ENCODE results near the gene ST6GALNAC3. TPM values are rescaled to one million over a fixed set of nuclear protein-coding genes. Genes with fewer than 3 reads are reported as not detected.

ST6GALNAC3 gene
- polyA plus RNA-seq, 1 donor (not counting 4 experiments of a cell fraction or from before 2014, with no cell fraction given), result 0.08 TPM

DNA sequence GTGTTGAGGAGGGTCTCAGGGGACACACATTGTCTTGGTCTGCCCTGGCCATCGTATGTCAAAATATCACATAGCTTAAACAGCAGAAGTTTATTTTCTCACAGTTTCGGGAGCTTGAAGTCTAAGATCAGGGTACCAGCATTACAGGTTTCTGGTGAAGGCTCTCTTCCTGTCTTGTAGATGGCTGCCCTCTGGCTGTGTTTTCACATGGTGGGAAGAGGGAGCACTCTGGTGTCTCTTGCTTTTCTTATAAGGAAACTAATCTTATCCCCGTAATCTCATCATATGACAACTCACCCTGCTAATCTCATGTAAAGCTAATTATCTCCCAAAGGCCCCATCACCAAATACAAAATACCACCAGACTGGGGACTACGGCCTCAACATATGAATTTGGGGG is 545.8 kb downstream of the ST6GALNAC3 start:
- Histone ChIP-seq H4K20me1 (ENCODE audit: control insufficient read depth, extremely low read depth, insufficient read depth, low read length) (no peaks in the 10 kb centered on the region), H3K79me2 (ENCODE audit: control insufficient read depth, insufficient read depth, low read length) (no peaks in the 10 kb centered on the region), H3K27me3 (ENCODE audit: control insufficient read depth, extremely low read depth, insufficient read depth, low read length) (no peaks in the 10 kb centered on the region), H3K36me3 (ENCODE audit: control insufficient read depth in 2 of 2, extremely low read depth in 1 of 2, insufficient read depth in 2 of 2, low read length in 2 of 2) (no peaks in the 10 kb centered on the region), H3K27ac (ENCODE audit: control insufficient read depth, insufficient read depth, low read length) (no peak overlapping the region), H3K9me3 (ENCODE audit: control insufficient read depth, low read depth, low read length) (no peaks in the 10 kb centered on the region), H3K4me2 (ENCODE audit: control insufficient read depth, extremely low read depth, insufficient read depth, low read depth, low read length) (no peak overlapping the region), H3K9me1 (ENCODE audit: control insufficient read depth, extremely low read depth, insufficient read depth, low read length) (no peaks in the 10 kb centered on the region), H2AFZ (ENCODE audit: control insufficient read depth, low read length) (no peak overlapping the region), H3K9ac (ENCODE audit: control insufficient read depth, extremely low read depth, insufficient read depth, low read length) (no peak overlapping the region), H3K4me1 (ENCODE audit: control insufficient read depth, extremely low read depth, insufficient read depth, low read length) (no peaks in the 10 kb centered on the region), H3K4me3 (ENCODE audit: control insufficient read depth in 2 of 3, extremely low read depth in 1 of 3, insufficient read depth in 2 of 3, low read depth in 1 of 3, low read length in 3 of 3) (no peak overlapping the region)
- DNase-seq (ENCODE audit: low read depth, low spot score) (no peak), FAIRE-seq (no peak)
- dilution Hi-C loops (cut with MboI; ENCODE audit: extremely low pct_ligation_motif_present, low sequenced_read_pairs), result no loop called here
- TF ChIP-seq, protein P1, sequence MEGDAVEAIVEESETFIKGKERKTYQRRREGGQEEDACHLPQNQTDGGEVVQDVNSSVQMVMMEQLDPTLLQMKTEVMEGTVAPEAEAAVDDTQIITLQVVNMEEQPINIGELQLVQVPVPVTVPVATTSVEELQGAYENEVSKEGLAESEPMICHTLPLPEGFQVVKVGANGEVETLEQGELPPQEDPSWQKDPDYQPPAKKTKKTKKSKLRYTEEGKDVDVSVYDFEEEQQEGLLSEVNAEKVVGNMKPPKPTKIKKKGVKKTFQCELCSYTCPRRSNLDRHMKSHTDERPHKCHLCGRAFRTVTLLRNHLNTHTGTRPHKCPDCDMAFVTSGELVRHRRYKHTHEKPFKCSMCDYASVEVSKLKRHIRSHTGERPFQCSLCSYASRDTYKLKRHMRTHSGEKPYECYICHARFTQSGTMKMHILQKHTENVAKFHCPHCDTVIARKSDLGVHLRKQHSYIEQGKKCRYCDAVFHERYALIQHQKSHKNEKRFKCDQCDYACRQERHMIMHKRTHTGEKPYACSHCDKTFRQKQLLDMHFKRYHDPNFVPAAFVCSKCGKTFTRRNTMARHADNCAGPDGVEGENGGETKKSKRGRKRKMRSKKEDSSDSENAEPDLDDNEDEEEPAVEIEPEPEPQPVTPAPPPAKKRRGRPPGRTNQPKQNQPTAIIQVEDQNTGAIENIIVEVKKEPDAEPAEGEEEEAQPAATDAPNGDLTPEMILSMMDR (optimal IDR thresholded peaks at IDR 0.05 in 1 of 3, IDR thresholded peaks at IDR 0.05 in 1 of 3, conservative IDR thresholded peaks at IDR 0.05 in 1 of 3; ENCODE audit: extremely low read depth in 1 of 3, insufficient read depth in 2 of 3, low read length in 3 of 3), result no peak
- no peak for TF ChIP-seq EZH2 (IDR thresholded peaks at IDR 0.05; ENCODE audit: low read length)

DNA sequence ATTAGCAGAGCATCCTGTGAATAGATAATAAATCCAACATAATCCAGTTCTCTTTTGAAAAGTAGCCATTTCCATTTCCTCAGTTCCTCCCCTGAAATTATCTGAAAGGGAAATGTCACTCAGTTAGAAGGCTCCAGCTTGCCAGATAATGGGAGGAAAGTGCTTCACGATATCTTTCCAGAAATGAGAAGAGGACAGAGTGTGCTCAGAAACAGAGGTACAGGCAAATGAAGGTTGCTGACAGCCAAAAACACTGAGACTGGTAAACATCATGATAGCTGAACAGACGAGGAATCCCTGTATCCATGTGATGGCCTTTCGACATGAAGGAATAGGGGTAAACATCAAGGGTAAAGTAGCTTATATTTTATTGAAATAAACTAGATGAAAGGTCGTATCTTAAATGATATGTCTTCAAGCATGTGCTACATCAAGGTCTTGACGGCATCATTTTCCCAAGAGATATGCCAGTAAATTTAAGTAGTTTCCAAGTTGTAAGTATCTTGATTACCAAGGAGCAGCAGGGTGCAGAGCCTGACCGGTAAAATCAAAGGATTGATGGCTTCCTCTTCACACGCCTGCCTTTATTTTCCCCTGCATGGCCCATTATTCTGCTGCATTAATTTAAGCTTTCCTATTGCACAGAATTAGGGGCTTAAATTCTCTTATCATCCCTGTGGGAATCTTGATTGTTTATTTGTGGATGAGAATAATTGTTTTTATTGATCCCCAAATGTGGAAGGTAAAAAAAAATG is 548.4 kb downstream of the ST6GALNAC3 start:
- no peak overlapping the region for H3K4me2 ChIP-seq (ENCODE audit: control insufficient read depth, extremely low read depth, insufficient read depth, low read depth, low read length)
- no peak for FAIRE-seq
- no peaks in the 10 kb centered on the region for H3K9me1 ChIP-seq (ENCODE audit: control insufficient read depth, extremely low read depth, insufficient read depth, low read length)
- H3K27ac ChIP-seq (ENCODE audit: control insufficient read depth, insufficient read depth, low read length), result no peak overlapping the region
- H4K20me1 ChIP-seq (ENCODE audit: control insufficient read depth, extremely low read depth, insufficient read depth, low read length), result no peaks in the 10 kb centered on the region
- no peaks in the 10 kb centered on the region for H3K79me2 ChIP-seq (ENCODE audit: control insufficient read depth, insufficient read depth, low read length)
- no peak for DNase-seq (ENCODE audit: low read depth, low spot score)
- TF ChIP-seq, protein P1 (optimal IDR thresholded peaks at IDR 0.05 in 1 of 3, IDR thresholded peaks at IDR 0.05 in 1 of 3, conservative IDR thresholded peaks at IDR 0.05 in 1 of 3; ENCODE audit: extremely low read depth in 1 of 3, insufficient read depth in 2 of 3, low read length in 3 of 3), result no peak
- TF ChIP-seq EZH2 (IDR thresholded peaks at IDR 0.05; ENCODE audit: low read length), result no peak
- dilution Hi-C loops (cut with MboI; ENCODE audit: extremely low pct_ligation_motif_present, low sequenced_read_pairs), result no loop called here
- H3K9ac ChIP-seq (ENCODE audit: control insufficient read depth, extremely low read depth, insufficient read depth, low read length), result no peak overlapping the region
- H3K4me1 ChIP-seq (ENCODE audit: control insufficient read depth, extremely low read depth, insufficient read depth, low read length), result no peaks in the 10 kb centered on the region
- no peak overlapping the region for H3K4me3 ChIP-seq (ENCODE audit: control insufficient read depth in 2 of 3, extremely low read depth in 1 of 3, insufficient read depth in 2 of 3, low read depth in 1 of 3, low read length in 3 of 3)
- H3K27me3 ChIP-seq (ENCODE audit: control insufficient read depth, extremely low read depth, insufficient read depth, low read length), result no peaks in the 10 kb centered on the region
- H2AFZ ChIP-seq (ENCODE audit: control insufficient read depth, low read length), result no peak overlapping the region
- H3K36me3 ChIP-seq (ENCODE audit: control insufficient read depth in 2 of 2, extremely low read depth in 1 of 2, insufficient read depth in 2 of 2, low read length in 2 of 2), result no peaks in the 10 kb centered on the region
- H3K9me3 ChIP-seq (ENCODE audit: control insufficient read depth, low read depth, low read length), result no peaks in the 10 kb centered on the region

Measured in keratinocyte (primary cell).